Sigmoid colon (tissue), 7 donors: ENCODE results near the gene KCNMB2. TPM values are rescaled to one million over a fixed set of nuclear protein-coding genes. Genes with fewer than 3 reads are reported as not detected.
"Not testable (repeated sequence)": the region's sequence is repeated elsewhere in the genome, so short reads cannot be mapped to it uniquely, and the experiment has no call there.

Source experiments
- DNase-seq: peaks from one replicate; pipeline ENCODE4 v3.0.0-alpha.2; 2019
- H3K27ac ChIP-seq, 4 donors: fragments of 200-600 bp; sonication (generic); one replicate each; pipeline ENCODE4 v1.5.1; 2016 to 2019; ENCODE audit warnings: mild to moderate bottlenecking in 1 of 4
- H3K27me3 ChIP-seq, 3 donors: fragments of 200-600 bp; sonication (generic); one replicate each; pipeline ENCODE4 v1.5.1; 2019; ENCODE audit warnings: mild to moderate bottlenecking in 1 of 3
- H3K36me3 ChIP-seq, 4 donors: fragments of 200-600 bp; sonication (generic); one replicate each; pipeline ENCODE4 v1.5.1; 2016 to 2019
- H3K4me1 ChIP-seq, 4 donors: fragments of 200-600 bp; sonication (generic); one replicate each; pipeline ENCODE4 v1.5.1; 2017 to 2019
- H3K4me3 ChIP-seq, 4 donors: fragments of 200-600 bp; sonication (generic); one replicate each; pipeline ENCODE4 v1.5.1; 2017 to 2019; ENCODE audit warnings: mild to moderate bottlenecking in 2 of 4, moderate library complexity in 1 of 4
- H3K9me3 ChIP-seq, 4 donors: fragments of 200-600 bp in 3 of 4; sonication (generic) in 3 of 4; one replicate each; pipeline versions ENCODE4 v1.5.1 to v1.6.1; 2013 to 2019
- EP300 ChIP-seq, 4 donors: sonication (generic); formaldehyde crosslinking; IDR thresholded peaks; one replicate each; pipeline ENCODE4 v1.6.1; 2017; ENCODE audit warnings: antibody characterized with exemption in 4 of 4
- POLR2A ChIP-seq, 2 donors: fragments of 450-650 bp; IDR thresholded peaks; one replicate each; pipeline ENCODE4 v1.6.1; 2016; ENCODE audit warnings: antibody characterized with exemption in 2 of 2, mild to moderate bottlenecking in 2 of 2, moderate library complexity in 2 of 2
- POLR2AphosphoS5 ChIP-seq, 4 donors: sonication (generic); formaldehyde crosslinking; IDR thresholded peaks; one replicate each; pipeline ENCODE4 v1.6.1; 2017; ENCODE audit warnings: antibody characterized with exemption in 4 of 4
- WGBS, 2 donors: extraction: QIAGEN DNeasy Blood & Tissue Kit; methylation state at CpG; one replicate each; pipeline ENCODE4 v1.1.7; 2013; 5-methylcytosine and 5-hydroxymethylcytosine counted together
- intact Hi-C: fragments of 100-400 bp; cut with DNase I; formaldehyde crosslinking; loops from one replicate; pipeline ENCODE4 v1.15.1; 2023
- polyA plus RNA-seq, 3 donors: library from polyadenylated mRNA; stranded (reverse); fragments of 200-250 nt; gene quantifications; one replicate each; pipeline ENCODE4 v1.2.3, GENCODE V29; 2013
- total RNA-seq, 4 donors: library from RNA; depleted of rRNA; stranded (reverse); fragments of >200 nt; gene quantifications; one replicate each; pipeline ENCODE4 v1.1.0, GENCODE V29; 2016
- TF ChIP-seq, protein P1 (sequence below), 4 experiments: fragments of 450-650 bp in 3 of 4; fragments of 200-600 bp in 1 of 4; IDR thresholded peaks; one replicate each; pipeline ENCODE4 v1.5.1; 2016 to 2019; ENCODE audit warnings: antibody characterized with exemption in 4 of 4, mild to moderate bottlenecking in 3 of 4, moderate library complexity in 2 of 4
- donor health status: healthy with polysubstance abuse.
- donor health status: Bipolar disorder and iron deficiency.
- donor health status: healthy.

Gene KCNMB2
- total and polyA plus RNA-seq, 7 donors: 0.22 to 3.2 (median 1.5) TPM; not detected in 1

DNA sequence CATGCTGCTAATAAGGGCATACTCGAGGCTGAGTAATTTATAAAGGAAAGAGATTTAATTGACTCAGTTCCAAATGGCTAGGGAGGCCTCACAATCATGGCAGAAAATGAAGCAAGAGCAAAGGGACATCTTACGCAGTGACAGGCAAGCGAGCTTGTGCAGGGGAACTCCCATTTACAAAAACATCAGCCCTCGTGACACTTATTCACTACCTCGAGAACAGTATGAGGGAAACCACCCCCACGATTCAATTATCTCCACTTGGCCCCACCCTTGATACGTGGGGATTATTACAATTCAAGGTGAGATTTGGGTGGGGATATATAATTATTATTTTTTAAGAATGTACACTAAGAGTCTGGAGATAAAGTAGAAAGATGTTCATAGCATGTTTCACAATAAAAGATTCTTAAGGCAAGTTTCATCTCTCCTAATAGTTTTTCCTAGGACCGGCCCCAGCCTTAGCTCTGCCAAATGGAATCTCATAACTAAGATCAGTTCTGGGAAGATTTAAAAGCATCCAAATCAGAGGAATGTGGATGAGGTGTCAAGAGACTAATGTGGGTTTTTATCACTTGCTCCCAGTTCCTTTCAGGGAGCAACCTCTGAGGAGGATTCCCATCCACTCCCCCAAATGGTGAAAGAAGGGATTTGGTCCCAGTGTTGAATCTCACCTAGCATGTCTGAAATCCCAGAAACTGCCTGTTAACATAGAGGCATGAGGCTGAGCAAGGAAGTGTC, 314.4 kb downstream of the KCNMB2 start:
- Histone ChIP-seq H3K9me3 (no peaks in the 10 kb centered on the region), H3K4me1 (peaks cover 0 to 40% (median 37%) of the 10 kb centered on the region in 4 donors), H3K4me3 (no peak overlapping the region), H3K36me3 (no peaks in the 10 kb centered on the region), H3K27ac (no peak overlapping the region), H3K27me3 (no peaks in the 10 kb centered on the region)
- 70 to 81% methylated on average over 8 of the region's 8 CpGs for WGBS, 2 donors
- intact Hi-C loops: no loop called here
- no peak for DNase-seq
- no peak for TF ChIP-seq POLR2A (IDR thresholded peaks at IDR 0.05)
- TF ChIP-seq, protein P1, sequence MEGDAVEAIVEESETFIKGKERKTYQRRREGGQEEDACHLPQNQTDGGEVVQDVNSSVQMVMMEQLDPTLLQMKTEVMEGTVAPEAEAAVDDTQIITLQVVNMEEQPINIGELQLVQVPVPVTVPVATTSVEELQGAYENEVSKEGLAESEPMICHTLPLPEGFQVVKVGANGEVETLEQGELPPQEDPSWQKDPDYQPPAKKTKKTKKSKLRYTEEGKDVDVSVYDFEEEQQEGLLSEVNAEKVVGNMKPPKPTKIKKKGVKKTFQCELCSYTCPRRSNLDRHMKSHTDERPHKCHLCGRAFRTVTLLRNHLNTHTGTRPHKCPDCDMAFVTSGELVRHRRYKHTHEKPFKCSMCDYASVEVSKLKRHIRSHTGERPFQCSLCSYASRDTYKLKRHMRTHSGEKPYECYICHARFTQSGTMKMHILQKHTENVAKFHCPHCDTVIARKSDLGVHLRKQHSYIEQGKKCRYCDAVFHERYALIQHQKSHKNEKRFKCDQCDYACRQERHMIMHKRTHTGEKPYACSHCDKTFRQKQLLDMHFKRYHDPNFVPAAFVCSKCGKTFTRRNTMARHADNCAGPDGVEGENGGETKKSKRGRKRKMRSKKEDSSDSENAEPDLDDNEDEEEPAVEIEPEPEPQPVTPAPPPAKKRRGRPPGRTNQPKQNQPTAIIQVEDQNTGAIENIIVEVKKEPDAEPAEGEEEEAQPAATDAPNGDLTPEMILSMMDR (IDR thresholded peaks at IDR 0.05): no peak
- TF ChIP-seq POLR2AphosphoS5 (IDR thresholded peaks at IDR 0.05): no peak
- TF ChIP-seq EP300 (IDR thresholded peaks at IDR 0.05): no peak

DNA sequence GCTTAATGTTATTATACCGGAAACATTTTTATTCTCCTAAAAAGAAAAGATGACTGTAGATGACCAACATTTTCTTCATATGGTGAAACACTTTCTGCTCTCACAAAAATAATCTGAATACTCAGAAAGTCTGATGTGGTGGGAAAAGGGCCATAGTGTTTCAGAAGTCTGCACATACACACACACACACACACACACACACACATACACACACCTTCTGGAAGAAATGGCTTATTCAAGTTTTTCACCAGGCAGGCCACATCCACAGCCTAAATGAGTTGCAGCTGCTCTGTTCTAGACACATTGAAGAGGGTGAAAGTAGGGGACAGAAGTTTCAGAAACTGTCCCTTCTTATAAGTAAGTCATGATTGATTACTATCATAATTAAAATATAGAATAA, 315.3 kb downstream of the KCNMB2 start:
- DNase-seq: no peak
- intact Hi-C loops: no loop called here
- Histone ChIP-seq H3K27me3 (no peaks in the 10 kb centered on the region), H3K4me3 (no peak overlapping the region), H3K4me1 (peaks cover 0 to 31% (median 29%) of the 10 kb centered on the region in 4 donors), H3K9me3 (no peaks in the 10 kb centered on the region), H3K36me3 (no peaks in the 10 kb centered on the region), H3K27ac (no peak overlapping the region)
- TF ChIP-seq POLR2AphosphoS5 (IDR thresholded peaks at IDR 0.05): no peak
- no peak for TF ChIP-seq EP300 (IDR thresholded peaks at IDR 0.05)
- WGBS, 2 donors: 91 to 93% methylated on average over 1 of the region's 1 CpG

DNA sequence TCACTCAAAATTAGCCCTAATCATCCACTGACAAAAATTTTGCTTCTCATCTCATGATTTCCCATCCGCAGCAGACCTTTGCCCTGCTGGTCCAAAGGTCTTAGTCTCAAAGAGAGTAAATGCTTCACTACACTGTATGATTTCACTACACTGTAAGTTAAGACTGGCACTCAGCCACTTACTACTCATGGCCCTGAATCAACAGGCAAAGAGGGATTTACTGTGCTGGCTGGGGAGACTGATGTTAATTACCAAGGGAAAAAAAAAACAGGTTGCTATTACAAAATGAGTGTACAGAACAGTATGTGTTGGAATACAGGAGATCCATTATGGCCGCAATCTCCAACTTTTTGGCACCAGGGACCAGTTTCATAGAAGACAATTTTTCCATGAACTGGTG, 320.6 kb downstream of the KCNMB2 start:
- no peaks in the 10 kb centered on the region for H3K27me3 ChIP-seq
- intact Hi-C loops: no loop called here
- H3K4me3 ChIP-seq: no peak overlapping the region
- no peak overlapping the region for H3K27ac ChIP-seq
- 80 to 85% methylated on average over 2 of the region's 2 CpGs for WGBS, 2 donors
- H3K9me3 ChIP-seq: no peaks in the 10 kb centered on the region
- TF ChIP-seq EP300 (IDR thresholded peaks at IDR 0.05) (no peak), POLR2A (IDR thresholded peaks at IDR 0.05) (no peak), POLR2AphosphoS5 (IDR thresholded peaks at IDR 0.05) (no peak)
- TF ChIP-seq, protein P1 (IDR thresholded peaks at IDR 0.05): no peak
- peaks cover 0 to 8% (median 0%) of the 10 kb centered on the region in 4 donors for H3K4me1 ChIP-seq
- no peaks in the 10 kb centered on the region for H3K36me3 ChIP-seq
- no peak for DNase-seq

DNA sequence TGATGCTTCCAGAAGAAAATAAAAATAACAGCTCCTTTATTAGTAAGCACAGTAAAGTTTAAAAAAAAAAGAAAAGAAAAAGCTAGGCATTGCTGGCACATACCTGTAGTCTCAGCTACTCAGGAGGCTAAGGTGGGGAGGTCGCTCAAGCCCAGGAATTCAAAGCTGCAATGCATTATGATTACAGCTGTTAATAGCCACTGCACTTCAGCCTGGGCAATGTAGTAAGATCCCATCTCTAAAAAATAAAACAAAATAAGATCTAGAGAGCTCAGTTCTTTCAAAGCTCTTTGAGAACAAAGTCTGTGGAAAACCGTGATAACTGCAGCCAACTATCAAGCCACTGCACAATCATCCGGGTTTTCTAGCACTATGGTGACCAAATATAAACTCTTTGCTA, 323.1 kb downstream of the KCNMB2 start:
- no peak overlapping the region for H3K4me3 ChIP-seq
- no peaks in the 10 kb centered on the region for H3K27me3 ChIP-seq
- 83 to 88% methylated on average over 3 of the region's 3 CpGs for WGBS, 2 donors
- no peak overlapping the region for H3K27ac ChIP-seq
- DNase-seq: no peak
- no peaks in the 10 kb centered on the region for H3K36me3 ChIP-seq
- TF ChIP-seq POLR2AphosphoS5 (IDR thresholded peaks at IDR 0.05) (no peak), EP300 (IDR thresholded peaks at IDR 0.05) (no peak), POLR2A (IDR thresholded peaks at IDR 0.05) (no peak)
- TF ChIP-seq, protein P1 (IDR thresholded peaks at IDR 0.05): no peak
- H3K9me3 ChIP-seq: no peaks in the 10 kb centered on the region
- H3K4me1 ChIP-seq: peaks cover 0 to 8% (median 0%) of the 10 kb centered on the region in 4 donors
- intact Hi-C loops: no loop called here

DNA sequence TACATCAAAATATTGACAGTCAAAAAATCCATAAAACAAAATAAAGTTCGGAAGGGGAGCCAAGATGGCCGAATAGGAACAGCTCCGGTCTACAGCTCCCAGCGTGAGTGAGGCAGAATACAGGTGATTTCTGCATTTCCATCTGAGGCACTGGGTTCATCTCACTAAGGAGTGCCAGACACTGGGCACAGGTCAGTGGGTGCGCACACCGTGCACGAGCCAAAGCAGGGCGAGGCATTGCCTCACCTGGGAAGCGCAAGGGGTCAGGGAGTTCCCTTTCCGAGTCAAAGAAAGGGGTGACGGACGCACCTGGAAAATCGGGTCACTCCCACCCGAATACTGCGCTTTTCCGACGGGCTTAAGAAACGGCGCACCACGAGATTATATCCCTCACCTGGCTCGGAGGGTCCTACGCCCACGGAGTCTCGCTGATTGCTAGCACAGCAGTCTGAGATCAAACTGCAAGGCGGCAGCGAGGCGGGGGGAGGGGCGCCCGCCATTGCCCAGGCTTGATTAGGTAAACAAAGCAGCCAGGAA, 323.7 kb downstream of the KCNMB2 start:
- H3K9me3 ChIP-seq, DNase-seq, H3K4me1 ChIP-seq, intact Hi-C loops, H3K4me3 ChIP-seq, H3K27me3 ChIP-seq, H3K36me3 ChIP-seq, H3K27ac ChIP-seq: not testable (repeated sequence)
- 90% methylated on average over 29 of the region's 29 CpGs for WGBS, 2 donors
